Mesothelial cell of epicardium (in vitro differentiated cells): ENCODE data around the gene SCAMP4. TPM values are rescaled to one million over a fixed set of nuclear protein-coding genes. Genes with fewer than 3 reads are reported as not detected.

ENCODE experiments used
- DNase-seq, 2 experiments: peaks; one replicate each; pipeline ENCODE4 v3.0.0; 2021; ENCODE audit warnings: low spot score in 2 of 2; ENCODE audit not compliant: unreplicated experiment in 2 of 2
- H3K27ac Mint-ChIP-seq: 2 replicates; pipeline ENCODE4 v1.8.0; 2021; ENCODE audit warnings: mixed read lengths
- H3K27me3 Mint-ChIP-seq: 2 replicates; pipeline ENCODE4 v1.8.0; 2021; ENCODE audit warnings: low read depth, mixed read lengths
- H3K36me3 Mint-ChIP-seq: 2 replicates; pipeline ENCODE4 v1.8.0; 2021; ENCODE audit warnings: mixed read lengths
- H3K4me1 Mint-ChIP-seq: 2 replicates; pipeline ENCODE4 v1.8.0; 2021; ENCODE audit warnings: mixed read lengths
- H3K4me3 Mint-ChIP-seq: 2 replicates; pipeline ENCODE4 v1.8.0; 2021; ENCODE audit warnings: mild to moderate bottlenecking, moderate library complexity, mixed read lengths
- H3K9me3 Mint-ChIP-seq: 2 replicates; pipeline ENCODE4 v1.8.0; 2021; ENCODE audit warnings: mixed read lengths
- CTCF ChIP-seq: fragments of 200-600 bp; sonication (generic); IDR thresholded peaks from one replicate; pipeline ENCODE4 v1.5.0; 2021; ENCODE audit warnings: antibody characterized with exemption; ENCODE audit not compliant: unreplicated experiment
- total RNA-seq: library from RNA; stranded (reverse); gene quantifications from 3 replicates; pipeline ENCODE4 v1.2.1, GENCODE V29; 2021

SCAMP4 gene
- total RNA-seq, 1 donor from 2014 or later: 97.7 TPM

GRCh38 chr19:1925544-1925943 is 20.3 kb downstream of the SCAMP4 start:
- no peaks in the 10 kb centered on the region for H3K27me3 Mint-ChIP-seq
- H3K36me3 Mint-ChIP-seq: peaks cover 18% of the 10 kb centered on the region
- H3K4me1 Mint-ChIP-seq: peaks cover 3% of the 10 kb centered on the region
- DNase-seq: no peak
- no peak overlapping the region for H3K27ac Mint-ChIP-seq
- no peak overlapping the region for H3K4me3 Mint-ChIP-seq
- peaks cover 6% of the 10 kb centered on the region for H3K9me3 Mint-ChIP-seq
- no peak for TF ChIP-seq CTCF

DNA sequence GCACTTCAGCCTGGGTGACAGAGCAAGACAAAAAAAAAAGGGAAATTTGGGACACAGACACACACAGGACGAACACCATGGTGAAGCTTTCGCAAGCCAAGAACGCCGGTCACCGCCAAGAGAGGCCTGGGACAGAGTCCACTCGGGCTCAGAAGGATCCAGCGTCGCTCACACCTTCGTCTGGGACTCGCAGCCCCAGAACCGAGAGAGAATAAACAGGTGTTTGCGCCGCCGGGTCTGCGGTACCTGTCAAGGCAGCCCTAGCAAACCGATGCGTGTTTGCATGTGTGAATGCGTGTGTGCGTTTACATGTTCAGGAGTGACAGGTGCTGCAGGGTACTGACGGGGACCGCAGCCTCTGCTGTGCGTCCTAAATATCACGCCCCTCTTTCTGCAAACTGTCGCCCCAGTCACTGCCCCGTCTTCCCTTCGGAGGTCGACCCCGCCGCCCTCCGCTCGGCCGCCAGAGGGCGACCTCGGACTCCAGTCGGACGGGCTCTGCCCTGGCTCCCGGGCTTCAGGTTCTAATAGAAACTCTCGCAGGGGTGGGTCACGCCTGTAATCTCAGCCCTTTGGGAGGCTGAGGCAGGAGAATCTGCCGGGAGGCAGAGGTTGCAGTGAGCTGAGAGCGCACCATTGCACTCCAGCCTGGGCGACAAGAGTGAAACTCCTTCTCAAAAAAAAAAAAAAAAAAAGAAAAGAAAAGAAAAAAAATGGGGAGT is 24.0 kb downstream of the SCAMP4 start:
- TF ChIP-seq CTCF: peak; percentile 91
- Mint-ChIP-seq H3K9me3 (peaks cover 11% of the 10 kb centered on the region), H3K27me3 (no peaks in the 10 kb centered on the region)

DNA sequence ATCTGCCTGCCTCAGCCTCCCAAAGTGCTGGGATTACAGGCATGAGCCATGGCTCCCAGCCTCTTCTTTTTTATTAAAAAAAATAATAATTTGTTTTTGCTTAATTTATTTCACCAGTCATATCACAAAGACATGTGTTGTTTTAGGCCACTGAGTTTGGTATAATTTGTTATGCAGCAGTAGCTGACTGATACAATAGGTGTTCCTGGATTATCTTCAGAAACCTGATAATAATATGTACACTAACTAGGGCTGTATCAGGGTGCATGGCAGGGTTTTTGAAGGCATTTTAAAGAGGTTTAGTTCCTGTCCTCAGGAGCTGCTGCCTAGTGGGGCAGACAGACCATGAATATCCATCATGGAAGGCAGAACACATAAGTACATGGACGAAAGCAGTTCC is 26.2 kb downstream of the SCAMP4 start:
- Mint-ChIP-seq H3K36me3 (no peaks in the 10 kb centered on the region), H3K27ac (no peak overlapping the region), H3K9me3 (peaks cover 16% of the 10 kb centered on the region), H3K27me3 (no peaks in the 10 kb centered on the region), H3K4me3 (no peak overlapping the region), H3K4me1 (peaks cover 3% of the 10 kb centered on the region)
- no peak for DNase-seq
- TF ChIP-seq CTCF: no peak

More for the DNA sequence above, 24.0 kb downstream of the SCAMP4 start:
- H3K4me1 Mint-ChIP-seq: peaks cover 3% of the 10 kb centered on the region
- H3K36me3 Mint-ChIP-seq: peaks cover 3% of the 10 kb centered on the region
- DNase-seq: peak; percentile 58 to 83
- peak overlapping the region; percentile 57 for H3K4me3 Mint-ChIP-seq
- no peak overlapping the region for H3K27ac Mint-ChIP-seq

- H3K27me3 Mint-ChIP-seq: no peaks in the 10 kb centered on the region
- TF ChIP-seq CTCF: no peak
- no peak for DNase-seq
- no peaks in the 10 kb centered on the region for H3K36me3 Mint-ChIP-seq
- H3K27ac Mint-ChIP-seq: no peak overlapping the region
- H3K4me3 Mint-ChIP-seq: no peak overlapping the region
- H3K9me3 Mint-ChIP-seq: peaks cover 16% of the 10 kb centered on the region
- H3K4me1 Mint-ChIP-seq: peaks cover 3% of the 10 kb centered on the region
Measured at GRCh38 chr19:1932395-1932794, 27.2 kb downstream of the SCAMP4 start.

GRCh38 chr19:1933244-1933643 is 28.0 kb downstream of the SCAMP4 start:
- Mint-ChIP-seq H3K27me3 (no peaks in the 10 kb centered on the region), H3K27ac (no peak overlapping the region), H3K36me3 (no peaks in the 10 kb centered on the region), H3K4me1 (peaks cover 3% of the 10 kb centered on the region), H3K4me3 (no peak overlapping the region), H3K9me3 (peaks cover 11% of the 10 kb centered on the region)
- DNase-seq: no peak
- no peak for TF ChIP-seq CTCF
